GM04503 (cell line): ENCODE results near the gene ASIC2.

ENCODE experiments used
- DNase-seq: peaks from one replicate; pipeline ENCODE4 v3.0.0-alpha.2; 2012; ENCODE audit warnings: low read depth

ASIC2 gene

DNA sequence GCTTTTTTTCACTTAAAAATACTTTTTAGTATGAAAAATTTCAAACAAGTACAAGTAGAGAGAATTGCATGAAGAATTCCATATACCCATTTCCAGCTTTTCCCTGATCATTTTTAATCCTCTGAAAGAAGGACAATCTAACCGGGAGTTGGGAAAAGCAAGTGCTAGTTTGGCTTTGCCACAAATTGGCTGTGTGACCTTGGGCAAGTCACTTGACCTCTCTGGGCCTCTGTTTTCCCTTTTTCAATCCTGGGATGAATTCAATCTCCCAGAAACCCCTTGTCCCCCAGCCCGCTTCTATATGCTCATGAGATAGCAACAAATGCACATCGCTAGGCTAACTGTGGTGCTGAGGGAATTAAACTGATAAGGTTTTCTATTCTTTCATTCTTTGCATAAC is 49.4 kb downstream of the ASIC2 start:
- no peak for DNase-seq

DNA sequence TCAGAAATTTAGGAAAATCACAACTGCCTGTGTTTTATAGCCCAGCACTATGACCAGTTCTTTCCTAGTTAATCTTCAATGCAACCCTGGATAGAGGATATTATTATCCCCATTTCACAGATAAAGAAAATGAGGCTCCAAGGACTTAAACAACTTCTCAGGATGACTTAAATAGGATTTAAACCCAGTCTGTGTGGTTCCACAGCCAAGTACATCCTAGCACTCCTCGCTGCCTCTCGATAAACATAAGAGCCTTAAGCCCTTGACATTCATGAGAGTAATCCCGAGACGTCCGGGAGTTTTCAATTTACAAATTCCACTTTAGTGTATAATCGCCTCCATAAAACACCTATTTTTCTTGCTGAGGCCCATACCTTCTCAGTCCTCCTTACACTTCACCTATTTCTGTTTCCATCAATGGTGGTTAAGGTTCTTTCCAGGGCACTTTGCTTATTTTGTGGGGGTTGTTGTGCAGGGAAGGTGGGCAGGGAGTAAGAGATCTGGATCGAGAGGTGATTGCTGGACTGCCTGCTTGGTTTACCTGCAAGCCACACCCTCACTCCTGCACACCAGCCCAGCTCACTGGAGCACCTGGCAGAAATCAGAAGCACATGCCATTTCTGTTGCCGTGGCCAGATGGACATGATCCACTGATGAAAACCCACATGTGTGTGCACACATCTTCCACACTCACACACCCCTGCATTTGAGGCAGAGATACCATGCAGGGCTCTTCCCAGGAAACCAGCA is 50.5 kb downstream of the ASIC2 start:
- DNase-seq: no peak

DNA sequence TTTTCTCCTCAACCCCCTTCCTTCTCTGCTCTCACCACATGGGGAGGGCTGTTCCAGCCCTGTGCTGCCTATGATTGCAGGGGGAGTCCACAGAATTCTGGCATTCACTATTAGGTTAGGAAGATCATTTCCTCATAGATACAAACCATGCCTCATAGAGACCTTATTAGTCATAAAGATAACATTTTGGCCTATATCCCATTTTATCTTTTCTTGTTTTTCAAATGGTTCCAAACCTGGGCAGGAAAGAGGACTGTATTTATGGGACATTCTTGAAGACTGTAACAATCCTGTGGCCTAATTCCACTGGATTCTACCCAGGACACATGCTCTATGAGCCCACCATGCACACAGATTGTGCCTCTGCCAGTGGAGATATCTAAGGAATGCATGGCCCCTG is 51.7 kb downstream of the ASIC2 start:
- no peak for DNase-seq

DNA sequence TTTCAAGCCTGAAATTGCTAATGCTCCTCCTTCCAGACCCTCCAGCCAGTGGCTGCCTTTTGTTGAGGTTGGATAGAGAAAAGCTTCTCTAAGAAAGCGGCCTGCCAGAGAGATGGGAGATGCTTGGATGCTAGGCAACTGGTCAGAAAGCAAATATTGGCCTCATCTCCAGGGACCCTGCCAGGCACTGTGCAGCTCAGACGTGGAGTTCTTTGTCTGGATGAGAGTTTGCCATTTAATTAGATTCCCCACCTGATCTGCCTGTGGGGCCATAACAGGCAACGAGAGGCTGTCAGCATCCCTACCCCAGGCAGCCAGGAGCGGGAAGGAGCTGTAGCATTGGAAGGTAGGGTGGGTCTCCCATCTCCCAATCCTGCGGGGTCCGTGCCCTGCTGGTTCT is 52.7 kb downstream of the ASIC2 start:
- no peak for DNase-seq

GRCh38 chr17:33239702-33240101 is 53.4 kb downstream of the ASIC2 start:
- DNase-seq: no peak

DNA sequence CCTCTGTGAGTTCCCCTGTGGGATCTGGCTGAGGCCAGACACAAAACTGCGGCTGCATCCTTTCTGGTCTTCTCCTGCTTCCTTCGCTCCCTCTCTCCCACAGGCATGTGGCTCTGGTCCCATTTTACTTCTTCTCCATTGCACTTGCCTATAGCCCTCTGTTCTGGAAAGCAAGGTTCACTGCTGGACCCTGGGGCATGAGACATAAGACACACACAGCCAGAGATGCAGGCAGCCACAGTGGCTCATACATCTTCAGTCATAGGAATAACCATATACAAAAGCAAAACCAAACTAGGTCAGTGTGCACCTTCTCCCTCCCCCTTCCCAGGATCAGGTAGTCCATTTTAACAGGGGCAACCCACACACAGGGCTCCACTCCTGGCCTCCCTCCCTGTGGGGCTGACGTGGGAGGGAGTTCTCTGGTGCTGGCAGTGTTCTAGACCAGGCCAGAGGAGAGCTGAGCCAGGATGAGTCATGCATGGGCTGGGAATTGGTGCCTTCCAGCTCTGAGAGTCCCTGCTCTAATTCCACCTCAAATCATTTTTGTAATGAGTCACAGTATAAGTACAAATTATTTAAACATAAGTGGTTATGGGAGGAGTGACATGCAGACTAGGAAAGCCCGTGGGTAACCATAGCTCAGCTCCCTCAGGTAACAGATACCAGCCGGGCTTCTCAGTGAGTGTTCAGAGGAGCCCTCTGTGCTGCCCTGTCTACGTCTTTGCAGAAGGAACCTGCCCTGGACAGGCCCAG is 58.0 kb downstream of the ASIC2 start:
- peak; percentile 61 for DNase-seq

DNA sequence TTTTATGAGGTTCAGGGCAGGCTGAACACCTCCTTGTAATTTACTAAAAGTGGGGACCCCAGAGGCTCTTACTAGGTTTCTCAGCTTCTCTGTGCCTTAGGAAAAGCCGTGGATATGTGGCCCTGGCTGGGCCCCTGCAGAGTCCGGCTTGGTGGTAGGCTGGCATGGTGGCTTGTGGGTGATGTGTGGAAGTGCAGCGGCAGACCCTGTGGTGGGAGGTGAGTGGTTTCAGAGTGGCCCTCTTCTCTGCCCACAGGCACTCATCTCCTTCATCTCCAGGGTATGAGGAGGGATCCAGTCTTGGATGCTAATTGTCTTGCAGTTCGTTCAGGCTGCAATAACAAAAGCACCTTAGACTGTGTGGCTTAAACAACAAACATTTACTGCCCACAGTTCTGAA is 58.9 kb downstream of the ASIC2 start:
- DNase-seq: no peak

- no peak for DNase-seq
Measured at GRCh38 chr17:33233811-33234177, 59.3 kb downstream of the ASIC2 start.

DNA sequence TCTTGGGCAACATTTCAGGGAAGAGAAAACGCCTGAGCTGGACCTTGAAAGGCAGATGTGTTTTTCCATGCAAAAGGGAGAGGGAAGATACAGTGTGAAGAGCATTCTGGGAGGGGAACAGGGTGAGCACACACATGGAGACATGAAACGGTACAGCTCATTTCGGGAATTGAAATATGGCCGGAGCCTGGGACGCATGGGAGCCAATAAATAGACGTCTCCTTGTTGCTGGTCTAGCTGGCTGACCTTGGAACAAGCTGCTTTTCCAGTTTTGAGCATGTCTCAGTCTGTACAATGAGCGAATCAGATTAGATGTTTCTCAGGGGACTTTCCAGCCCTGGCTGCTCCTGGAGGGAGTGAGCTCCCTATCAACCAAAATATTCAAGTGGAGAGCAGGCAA is 63.6 kb downstream of the ASIC2 start:
- DNase-seq: no peak

DNA sequence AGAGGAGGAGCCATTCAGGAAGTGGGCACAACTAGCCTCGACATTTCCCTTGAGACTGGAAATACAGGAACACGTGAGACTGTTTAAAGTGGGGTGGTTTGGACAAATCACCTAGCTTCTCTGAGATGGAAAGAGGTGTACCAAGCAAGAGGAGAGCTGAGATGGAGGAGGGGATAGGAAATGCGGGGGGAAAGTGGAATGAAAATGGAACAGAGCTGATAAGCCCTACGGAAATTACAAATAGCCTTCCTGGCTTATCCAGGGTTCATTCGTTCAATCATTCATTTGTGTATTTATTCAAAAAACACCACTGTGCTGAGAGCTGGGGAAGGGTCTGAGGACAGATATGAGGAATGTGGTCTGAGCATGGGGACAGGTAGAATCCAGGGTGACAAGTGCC is 64.1 kb downstream of the ASIC2 start:
- DNase-seq: no peak

- no peak for DNase-seq
Measured at GRCh38 chr17:33228548-33228947, 64.5 kb downstream of the ASIC2 start.

- DNase-seq: no peak
Measured at GRCh38 chr17:33227911-33228310, 65.2 kb downstream of the ASIC2 start.

DNA sequence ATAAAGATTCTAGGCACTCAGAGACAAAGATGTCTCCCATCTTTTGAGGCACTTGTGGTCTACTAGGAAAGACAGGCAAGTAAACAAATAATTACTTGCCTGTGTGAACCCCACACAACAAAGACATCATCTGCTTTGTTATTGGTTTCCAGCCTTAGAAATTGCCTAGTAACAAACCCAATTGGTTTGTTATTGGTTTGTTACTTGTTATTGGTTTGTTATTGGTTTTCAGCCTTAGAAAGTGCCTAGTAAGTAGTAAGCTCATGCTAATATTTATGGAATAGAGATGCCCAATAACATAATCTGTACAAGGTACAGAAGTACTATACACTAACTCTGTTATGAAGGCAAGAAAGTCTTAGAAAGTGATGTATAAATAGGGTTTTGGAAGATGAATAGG is 67.1 kb downstream of the ASIC2 start:
- no peak for DNase-seq

DNA sequence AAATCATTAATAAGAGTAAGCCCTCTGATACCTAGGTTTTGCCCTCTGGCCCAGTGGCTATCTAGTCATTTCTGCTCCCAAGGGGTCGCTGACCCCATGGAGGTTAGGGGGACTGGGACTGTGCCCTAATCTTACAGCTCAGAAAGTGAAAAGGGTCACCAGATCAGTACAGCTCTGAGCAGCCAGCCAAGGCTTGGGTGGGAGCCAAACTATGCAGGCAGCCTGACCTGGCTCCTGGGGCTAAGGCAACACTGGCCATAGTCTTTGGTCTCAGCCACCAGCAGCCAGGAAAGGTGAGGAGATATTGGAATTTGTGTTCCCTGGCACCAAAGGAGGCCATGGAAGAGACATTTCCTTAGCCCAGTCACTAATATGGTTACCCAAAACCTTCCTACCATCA is 67.6 kb downstream of the ASIC2 start:
- no peak for DNase-seq

DNA sequence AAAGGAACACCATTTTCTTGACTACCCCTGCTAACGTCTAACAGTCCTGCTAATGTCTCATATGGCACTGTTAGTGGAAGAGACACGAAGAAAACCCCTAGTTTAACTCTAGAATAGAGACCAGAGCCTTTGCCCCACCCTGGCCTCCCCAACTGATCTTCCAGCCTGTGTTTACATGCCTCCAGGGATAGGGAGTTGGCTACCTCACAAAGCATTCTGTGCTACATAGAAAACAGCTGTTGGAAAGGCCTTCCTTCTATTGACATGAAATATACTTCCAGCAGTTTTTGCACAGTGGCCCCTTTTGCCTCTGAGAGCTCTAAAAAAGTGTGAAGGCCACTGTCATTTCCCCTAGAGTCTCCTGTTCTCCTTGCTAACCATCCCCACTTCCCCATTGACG is 73.1 kb downstream of the ASIC2 start:
- DNase-seq: no peak

GRCh38 chr17:33218698-33219601 is 74.1 kb downstream of the ASIC2 start:
- DNase-seq: no peak

DNA sequence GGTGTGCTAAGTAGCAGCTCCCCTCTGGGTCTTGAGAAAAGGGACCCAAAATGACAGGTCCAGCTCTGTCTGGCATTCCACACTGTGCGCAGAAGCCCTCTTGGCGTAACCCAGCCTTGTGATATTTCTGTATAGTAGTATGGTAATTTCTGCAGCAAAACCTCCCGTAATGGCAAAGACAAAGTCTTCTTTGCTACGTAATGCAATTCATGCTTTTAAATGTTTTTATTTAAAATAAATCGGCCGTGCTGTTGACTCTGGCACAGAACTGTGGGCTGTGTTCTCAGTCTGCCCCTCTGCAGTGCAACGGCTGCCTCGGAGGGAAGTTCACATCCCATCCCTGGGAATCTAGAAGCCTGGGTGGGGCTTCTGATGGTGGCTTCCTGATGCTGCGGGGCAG is 75.2 kb downstream of the ASIC2 start:
- DNase-seq: no peak

- DNase-seq: no peak
Measured at GRCh38 chr17:33214996-33215395, 78.1 kb downstream of the ASIC2 start.

DNA sequence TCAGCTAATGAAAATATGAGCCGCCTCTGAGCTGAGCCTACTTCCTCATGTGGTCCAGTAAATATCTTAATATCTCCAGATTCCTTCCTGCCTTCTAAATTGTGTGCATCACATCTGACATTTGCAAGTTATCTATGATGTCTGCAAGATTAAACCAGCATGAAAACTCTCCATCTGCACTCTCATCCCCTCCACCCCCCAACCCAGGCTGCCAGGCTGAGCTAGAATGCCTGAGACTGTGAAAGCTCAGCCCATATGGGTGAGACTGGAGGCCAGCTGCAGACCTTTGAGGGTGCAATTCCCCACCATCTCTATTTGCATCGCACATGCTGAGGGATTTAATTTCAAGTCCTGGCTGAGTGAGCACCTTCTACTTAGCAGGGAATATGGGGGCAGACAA is 82.8 kb downstream of the ASIC2 start:
- no peak for DNase-seq

DNA sequence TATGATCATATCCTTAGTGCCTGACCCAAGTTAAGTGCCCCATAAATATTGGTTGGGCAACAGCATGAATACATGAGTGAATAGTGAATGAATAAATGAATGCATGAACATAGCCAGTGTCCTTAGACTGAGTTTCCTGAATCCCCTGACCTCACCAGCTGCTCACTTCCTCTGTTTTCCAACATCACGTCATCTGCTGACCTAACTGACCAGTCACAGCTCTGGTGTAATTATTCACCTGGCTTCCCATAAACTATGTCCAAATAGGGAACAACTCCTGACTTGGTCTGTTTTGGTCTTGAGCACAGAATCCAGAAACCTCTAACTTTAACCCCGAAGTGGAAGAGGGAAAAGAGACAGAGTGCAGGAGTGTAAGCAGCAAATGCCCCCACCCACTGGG is 83.4 kb downstream of the ASIC2 start:
- DNase-seq: no peak

DNA sequence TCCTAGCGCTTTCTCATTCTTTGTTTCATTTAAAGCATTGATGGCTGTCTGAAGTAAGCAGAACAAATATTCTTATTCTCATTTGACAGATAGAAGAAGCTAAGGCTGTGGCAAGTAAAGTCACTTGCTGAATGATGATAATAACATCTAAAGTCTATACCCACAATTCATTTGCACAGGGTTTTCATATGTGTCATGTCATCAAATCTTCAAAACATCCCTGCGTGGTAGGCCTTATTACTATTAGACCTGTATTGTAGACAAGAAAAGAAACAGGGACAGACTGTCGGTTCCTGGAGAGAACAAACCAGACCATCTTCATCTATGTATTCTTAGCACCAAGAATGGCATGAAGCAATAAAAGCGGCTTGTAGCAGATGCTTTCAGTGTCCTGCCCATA is 85.9 kb downstream of the ASIC2 start:
- no peak for DNase-seq

- DNase-seq: no peak
Measured at GRCh38 chr17:33205552-33205951, 87.5 kb downstream of the ASIC2 start.

GRCh38 chr17:33204701-33205100 is 88.4 kb downstream of the ASIC2 start:
- DNase-seq: no peak
